ENCODE data around the gene DOCK9.

The DOCK9 gene

DNA sequence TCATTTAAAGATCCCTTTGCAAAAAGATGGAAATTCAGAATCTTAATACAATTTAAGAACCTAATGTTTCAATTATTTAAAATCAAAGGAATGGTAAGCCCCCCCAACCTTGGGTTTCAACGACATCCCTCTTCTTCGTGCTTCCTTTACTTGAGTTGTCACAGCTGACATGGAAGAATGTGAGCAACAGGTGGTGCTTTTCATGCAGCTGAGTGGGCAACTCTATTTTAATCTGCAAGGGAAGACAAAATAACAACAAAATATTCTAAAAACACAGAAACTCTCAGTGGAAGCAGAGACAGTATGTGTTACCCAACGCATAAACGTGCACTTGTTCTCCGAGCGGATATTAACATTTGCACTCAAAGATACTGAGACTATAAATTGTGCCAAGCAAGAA, 92.3 kb downstream of the DOCK9 start:
- no peak overlapping the region for H3K27ac ChIP-seq
- TF ChIP-seq, protein P1, sequence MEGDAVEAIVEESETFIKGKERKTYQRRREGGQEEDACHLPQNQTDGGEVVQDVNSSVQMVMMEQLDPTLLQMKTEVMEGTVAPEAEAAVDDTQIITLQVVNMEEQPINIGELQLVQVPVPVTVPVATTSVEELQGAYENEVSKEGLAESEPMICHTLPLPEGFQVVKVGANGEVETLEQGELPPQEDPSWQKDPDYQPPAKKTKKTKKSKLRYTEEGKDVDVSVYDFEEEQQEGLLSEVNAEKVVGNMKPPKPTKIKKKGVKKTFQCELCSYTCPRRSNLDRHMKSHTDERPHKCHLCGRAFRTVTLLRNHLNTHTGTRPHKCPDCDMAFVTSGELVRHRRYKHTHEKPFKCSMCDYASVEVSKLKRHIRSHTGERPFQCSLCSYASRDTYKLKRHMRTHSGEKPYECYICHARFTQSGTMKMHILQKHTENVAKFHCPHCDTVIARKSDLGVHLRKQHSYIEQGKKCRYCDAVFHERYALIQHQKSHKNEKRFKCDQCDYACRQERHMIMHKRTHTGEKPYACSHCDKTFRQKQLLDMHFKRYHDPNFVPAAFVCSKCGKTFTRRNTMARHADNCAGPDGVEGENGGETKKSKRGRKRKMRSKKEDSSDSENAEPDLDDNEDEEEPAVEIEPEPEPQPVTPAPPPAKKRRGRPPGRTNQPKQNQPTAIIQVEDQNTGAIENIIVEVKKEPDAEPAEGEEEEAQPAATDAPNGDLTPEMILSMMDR (conservative IDR thresholded peaks at IDR 0.05) = no peak

DNA sequence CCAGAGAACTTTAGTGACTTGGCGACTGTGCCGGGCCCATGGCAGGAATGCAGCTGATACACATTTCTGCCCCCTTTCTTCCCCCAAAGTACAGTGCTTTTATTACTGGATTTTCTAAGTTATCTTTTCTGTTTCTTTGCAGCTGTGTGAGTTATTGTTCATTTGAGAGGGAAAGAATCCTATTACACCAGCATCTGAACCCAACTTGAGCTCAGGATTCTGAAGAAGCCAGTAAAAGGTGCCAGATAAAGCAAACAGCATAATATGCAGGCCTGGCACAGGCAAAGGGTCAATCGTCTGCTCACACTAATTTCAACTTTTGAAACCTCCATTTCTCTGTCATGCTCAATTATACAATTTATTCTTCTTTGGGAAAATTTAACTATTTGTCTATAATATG, 93.9 kb downstream of the DOCK9 start:
- TF ChIP-seq, protein P1 (conservative IDR thresholded peaks at IDR 0.05) = no peak

DNA sequence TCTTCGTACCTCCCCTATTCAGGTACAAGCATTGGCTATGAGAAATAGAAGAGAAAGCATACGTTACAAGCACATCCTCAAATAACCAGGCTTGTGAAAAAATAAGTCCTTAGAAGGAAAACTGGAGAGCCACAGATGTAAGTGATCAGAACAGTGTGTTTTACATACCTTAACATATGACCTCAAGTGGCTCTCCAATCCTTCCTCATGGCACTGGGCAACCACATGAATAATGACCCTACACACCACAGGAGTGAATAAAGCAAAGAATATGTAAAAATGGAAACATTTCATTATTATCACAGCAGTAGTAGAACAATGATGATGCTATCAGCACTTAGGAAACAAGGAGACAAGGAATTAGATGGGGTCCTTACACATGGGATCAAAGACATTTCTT, 96.5 kb downstream of the DOCK9 start:
- TF ChIP-seq, protein P1 (conservative IDR thresholded peaks at IDR 0.05) = no peak
- no peak overlapping the region for H3K27ac ChIP-seq

More for the DNA sequence above, 93.9 kb downstream of the DOCK9 start:
- no peak overlapping the region for H3K27ac ChIP-seq

DNA sequence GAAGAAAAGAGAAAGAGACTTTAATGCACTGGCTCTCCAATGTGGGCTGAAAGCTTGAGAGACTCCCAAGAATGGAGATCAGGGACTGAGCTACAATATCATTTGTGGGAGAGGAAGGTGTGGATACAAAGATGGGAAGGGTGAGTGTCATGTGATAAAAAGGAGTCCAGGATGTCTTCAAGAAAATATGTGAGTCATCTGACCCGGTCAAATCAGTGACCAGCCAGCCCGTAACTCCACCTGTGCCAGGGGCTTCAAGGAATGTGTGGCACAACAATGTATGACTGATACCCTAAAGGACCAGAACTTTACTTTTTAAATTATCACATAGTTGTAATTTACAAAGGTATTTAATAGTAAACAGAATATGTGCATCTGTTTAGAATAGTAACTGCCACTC, 97.2 kb downstream of the DOCK9 start:
- H3K27ac ChIP-seq = no peak overlapping the region
- TF ChIP-seq, protein P1 (conservative IDR thresholded peaks at IDR 0.05) = no peak

DNA sequence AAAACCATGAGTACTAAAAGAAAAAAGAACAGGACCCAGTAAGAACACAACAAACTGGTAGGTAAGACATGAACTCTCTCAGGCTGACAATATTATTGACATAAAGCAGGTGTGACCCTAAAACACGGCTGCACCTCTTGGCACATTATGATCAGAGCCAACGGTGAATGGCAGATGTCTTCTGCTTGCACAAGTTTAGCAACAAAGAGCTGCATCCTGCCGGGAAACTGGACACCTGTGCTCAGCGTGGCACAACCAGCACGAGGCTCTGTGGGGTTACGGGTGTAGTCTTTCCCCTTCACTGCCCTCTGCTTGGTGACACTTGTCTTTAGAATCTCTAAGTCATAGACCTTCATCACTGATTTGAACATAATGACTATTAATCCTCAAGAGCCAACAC, 97.9 kb downstream of the DOCK9 start:
- H3K27ac ChIP-seq = no peak overlapping the region
- TF ChIP-seq, protein P1 (conservative IDR thresholded peaks at IDR 0.05) = no peak

DNA sequence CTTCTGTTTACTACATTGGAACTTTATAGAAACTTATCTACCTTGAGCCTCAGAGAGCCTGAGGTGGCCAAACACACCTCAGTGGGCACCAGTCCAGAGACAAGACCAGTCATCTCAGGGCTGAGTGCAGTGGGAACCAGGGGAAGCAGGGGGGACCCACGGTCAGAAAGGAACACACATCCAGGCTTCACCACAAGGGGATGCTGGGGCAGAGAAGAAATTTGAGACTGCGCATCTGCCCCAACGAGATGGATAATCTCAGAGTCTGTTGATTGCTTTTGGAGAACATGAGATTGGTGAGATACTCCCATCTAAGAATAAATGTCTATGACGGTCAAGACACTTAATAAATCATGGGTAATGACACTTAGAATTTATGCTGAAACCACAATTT, 98.7 kb downstream of the DOCK9 start:
- TF ChIP-seq, protein P1 (conservative IDR thresholded peaks at IDR 0.05) = no peak
- H3K27ac ChIP-seq = no peak overlapping the region

DNA sequence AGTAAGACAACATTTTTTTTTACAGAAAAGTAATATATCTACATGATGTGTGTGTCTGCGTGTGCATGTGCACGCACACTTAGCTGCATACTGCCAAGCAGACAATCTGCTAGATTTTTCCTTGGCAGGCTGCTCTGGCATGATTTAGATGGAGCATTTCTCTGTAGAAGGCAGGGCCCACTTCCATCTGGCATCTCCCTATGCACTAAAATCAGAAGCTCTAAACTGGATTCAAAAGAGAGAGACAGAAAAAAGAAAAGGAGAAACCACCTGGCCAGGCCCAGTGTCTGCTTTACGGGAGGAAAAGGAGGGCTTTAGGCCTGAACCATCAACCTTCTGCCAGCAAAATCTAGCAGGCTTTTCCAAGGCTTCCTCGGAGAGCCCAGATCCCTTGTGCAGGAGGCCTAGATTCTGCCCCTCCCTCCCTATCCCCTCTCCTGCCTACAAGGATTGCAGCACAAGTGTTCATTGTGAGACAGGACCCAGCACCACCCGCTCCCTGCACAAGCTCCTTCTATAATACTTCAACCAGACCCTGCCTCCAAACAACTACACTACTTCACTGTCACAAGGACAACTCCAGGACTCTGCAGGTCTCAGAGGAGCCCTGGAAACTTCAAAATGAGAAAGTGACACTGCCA, 99.3 kb downstream of the DOCK9 start:
- TF ChIP-seq, protein P1 (conservative IDR thresholded peaks at IDR 0.05) = no peak

More for the DNA sequence above, 99.3 kb downstream of the DOCK9 start:
- H3K27ac ChIP-seq = no peak overlapping the region

Data from VCaP (cell line).